HG02938 (cell line): ENCODE data around the gene RUVBL2.
A peak's percentile ranks its signal among the peaks of the same experiment; 100 is the strongest.

Experiments used
- ATAC-seq: cut with Tn5 transposase; IDR thresholded peaks from one replicate; pipeline ENCODE4 v1.9.1; 2021; ENCODE audit warnings: mild to moderate bottlenecking, moderate library complexity; ENCODE audit not compliant: unreplicated experiment

The RUVBL2 gene

DNA sequence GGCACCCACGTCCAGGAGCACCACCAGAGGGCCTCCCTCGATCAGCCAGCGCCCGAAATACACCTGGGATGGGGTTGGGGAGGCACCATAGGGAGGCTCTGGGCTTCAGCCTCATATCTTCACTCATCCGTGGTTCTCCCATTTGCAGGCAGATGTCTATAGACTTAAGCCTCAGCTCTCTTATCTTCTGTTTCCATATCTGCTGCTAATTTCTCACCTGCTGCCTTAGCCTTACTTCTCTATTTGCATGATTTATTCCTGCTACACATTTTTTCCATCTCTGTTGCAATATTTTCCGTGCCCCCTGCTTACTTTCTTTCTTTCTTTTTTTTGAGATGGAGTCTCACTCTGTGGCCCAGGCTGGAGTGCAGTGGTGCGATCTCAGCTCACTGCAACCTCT is 6.4 kb upstream of the RUVBL2 start:
- no peak for ATAC-seq

DNA sequence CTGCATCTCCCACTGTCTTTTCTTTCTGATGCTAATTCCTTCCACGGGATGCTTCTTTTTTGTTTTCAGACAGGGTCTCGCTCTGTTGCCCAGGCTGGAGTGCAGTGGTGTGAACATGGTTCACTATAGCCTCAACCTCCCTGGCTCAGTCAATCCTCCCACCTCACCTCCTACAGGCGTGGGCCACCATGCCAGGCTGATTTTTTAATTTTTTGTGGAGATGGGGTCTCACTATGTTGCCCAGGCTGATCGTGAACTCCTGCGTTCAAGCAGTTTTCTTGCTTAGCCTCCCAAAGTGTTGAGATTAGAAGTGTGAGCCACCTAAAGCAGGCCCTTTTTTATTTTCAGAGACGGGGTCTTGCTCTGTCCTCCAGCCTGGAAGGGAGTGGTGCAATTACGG is 5.4 kb upstream of the RUVBL2 start:
- no peak for ATAC-seq

DNA sequence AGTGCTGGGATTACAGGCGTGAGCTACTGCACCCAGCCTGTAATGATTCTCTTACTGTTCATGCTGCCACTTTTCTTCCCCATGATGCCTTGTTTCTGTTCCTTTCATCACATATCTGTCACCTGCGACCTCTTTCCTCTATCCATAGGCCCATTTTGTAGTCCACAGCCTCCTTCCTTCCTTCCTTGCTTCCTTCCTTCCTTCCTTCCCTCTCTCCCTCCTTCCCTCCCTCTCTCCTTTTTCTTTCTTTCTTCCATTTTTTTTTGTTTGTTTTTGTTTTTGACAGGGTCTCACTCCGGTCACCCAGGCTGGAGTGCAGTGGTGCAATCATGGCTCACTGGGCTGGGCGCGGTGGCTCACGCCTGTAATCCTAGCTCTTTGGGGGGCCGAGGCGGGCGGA is 4.8 kb upstream of the RUVBL2 start:
- no peak for ATAC-seq

DNA sequence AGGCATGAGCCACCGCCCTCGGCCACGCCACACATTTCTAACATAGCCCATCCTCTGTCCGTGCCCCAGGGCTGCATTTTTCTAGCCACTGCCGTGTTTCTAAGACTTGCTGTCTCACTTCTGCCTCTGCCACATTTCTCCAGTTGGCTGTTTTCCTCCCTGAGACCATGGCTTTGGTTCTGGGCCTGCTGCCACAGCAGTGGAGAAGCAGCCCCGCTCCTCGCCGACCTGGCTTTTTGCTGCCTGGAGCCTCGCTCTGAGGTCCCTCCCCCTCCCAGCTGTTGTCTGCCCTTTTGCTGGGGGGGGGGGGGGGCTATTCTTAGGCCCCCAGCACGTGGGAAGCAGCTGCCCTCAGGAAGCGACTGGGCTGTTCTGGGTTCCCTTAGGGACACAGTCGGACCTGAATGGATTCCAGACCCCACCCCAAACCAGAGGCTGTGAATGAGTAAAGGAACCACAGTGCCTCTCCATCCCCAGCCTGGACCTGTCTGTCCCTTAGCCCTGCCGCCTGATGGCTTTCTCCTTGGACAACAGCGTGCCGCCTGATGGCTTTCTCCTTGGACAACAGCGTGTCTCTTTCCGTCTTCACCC is 3.9 kb upstream of the RUVBL2 start:
- ATAC-seq: no peak

DNA sequence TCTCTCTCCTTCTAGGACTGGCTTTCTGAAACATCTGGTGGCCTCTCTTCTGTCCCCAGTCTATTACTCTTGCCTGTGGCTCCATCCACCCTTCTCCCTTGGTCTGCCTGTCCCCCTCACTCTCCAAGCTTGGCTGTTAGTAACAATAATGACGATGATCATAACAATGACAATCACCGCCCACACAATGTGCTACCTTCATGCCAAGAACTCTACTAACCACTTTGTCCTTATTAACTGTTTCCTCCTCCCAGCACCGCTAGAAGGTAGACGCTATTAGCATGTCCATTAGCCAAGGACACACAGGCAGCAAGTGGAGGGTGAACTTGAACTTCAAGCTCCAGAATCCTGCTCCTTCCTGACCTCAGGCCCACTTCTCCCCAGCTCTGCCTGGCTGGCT is 3.3 kb upstream of the RUVBL2 start:
- ATAC-seq: no peak

DNA sequence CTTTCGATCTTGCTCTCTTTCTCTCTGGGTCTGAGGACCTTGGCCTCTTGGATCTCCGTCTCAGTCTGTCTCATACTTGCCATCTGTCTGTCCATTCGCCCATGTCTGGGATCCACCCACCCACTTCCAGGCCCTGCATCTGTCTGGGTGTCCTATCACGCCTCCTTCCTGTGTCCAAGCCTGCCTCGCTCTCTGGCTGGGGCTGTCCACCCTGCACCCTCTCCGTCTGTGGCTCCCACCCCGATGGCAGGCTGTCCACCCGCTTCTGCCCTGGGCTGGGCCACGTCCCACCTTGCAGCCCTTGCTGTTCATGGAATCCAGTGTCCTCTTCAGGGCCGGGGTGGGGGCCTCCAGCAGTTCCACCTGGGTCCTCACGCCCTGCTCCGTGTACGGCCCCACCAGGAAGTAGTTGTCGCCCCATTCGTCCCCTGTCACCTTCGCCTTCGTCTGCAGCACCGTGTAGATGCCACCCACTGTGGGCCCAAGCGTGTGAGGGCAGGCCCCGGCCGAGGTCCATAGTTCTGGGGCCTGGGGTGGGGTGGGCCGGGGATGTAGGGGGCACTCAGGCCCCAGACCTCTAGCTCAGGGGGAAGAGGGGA is 2.6 kb upstream of the RUVBL2 start:
- no peak for ATAC-seq

DNA sequence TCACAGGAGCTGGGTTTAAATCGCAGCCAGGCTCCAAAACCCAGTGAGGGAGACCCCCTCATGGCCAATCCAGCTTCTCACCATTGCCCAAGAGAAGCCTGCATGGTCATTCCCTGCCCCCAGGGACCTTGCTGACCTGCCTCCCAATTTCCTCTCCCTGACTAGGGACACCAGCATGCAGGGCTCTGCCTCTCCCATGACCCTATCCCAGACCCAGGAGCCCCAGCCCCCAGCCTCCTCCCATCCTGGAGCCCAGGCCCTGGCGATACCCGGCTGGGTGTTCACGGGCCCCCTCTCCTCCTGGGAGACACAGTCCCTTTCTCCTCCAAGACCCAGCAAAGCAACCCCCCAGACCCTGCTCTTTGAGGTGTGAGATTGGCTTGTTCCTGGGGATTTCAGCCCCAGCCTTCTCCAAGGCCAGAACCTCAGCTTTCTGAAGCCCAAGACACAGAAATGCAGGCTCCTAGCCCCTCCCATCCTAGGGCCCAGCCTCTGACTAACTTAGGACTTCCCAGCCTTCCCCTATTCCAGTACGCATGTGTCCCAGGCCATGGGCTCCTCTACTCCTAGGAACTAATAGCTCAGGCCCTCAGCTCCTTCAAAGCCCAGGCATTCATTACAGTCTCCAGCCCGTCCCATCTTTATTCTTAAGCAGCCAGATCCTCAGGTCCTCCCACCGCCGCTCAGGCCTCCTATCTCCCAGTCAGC is 1.7 kb upstream of the RUVBL2 start:
- ATAC-seq: no peak

DNA sequence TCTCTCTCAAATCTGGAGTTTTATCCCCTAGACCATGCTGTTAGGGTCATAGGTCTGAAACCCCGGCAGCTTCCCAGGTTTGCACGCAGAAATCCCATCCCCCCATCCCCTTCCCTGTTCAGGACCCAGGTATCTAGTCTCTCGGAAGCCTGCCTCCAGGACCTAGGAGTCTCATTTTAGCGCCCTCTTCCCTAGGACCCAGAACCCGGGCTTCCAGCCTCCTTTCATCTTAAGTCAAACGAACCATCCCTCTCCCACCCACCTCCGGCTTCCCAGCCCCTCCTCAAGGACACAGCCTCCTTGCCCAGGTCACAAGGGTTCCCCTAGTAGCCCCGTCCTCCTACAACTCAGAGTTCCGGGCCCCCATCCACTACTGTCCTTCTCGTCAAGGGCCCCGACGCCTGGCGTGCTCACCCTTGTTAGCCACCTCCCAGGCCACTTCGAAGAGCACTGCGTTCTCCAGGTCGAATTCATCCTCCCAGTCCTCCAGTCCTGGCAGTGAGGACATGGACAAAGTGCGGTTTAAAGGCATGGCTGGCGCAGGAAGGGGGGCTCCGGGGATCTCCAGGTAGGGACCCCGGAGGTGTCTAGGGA is 1.0 kb upstream of the RUVBL2 start:
- peak; percentile 6 for ATAC-seq

DNA sequence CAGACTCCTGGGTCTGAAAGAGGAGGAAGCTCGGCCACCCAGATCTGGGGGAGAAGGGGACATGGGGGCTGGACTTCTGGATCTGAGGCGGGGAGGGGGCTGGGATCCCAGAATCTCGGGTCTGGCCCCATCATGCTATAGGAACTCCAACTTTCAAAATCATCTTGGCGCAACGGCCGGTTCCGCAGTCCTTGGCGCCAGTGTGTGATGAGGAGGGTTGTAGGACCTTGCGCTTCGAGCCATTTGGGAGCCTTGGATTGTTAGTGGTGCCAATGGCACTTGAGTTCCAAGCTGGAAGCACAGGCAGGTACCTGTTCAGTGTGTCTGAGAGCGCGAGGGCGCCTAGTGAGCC is 324 bp downstream of the RUVBL2 start:
- no peak for ATAC-seq

DNA sequence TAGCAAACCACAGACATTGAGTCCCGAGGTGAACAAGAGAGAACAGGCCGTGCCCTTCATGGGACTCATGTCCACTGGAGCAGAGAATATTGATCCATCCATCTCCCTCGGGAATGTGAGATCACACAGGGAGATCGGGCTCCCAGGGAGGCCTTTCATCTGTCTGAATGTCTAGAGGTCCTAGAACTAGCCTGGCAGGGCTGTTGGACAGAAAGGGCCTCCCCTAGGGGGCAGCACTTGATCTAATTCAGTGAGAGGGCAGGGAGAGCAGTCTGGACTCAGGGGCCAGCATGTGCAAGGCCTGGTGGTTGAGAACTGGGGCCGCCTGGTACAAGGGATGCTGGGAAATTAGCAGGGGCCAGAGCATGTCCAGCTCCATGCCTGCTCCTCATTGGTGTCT is 4.3 kb downstream of the RUVBL2 start:
- ATAC-seq: no peak

DNA sequence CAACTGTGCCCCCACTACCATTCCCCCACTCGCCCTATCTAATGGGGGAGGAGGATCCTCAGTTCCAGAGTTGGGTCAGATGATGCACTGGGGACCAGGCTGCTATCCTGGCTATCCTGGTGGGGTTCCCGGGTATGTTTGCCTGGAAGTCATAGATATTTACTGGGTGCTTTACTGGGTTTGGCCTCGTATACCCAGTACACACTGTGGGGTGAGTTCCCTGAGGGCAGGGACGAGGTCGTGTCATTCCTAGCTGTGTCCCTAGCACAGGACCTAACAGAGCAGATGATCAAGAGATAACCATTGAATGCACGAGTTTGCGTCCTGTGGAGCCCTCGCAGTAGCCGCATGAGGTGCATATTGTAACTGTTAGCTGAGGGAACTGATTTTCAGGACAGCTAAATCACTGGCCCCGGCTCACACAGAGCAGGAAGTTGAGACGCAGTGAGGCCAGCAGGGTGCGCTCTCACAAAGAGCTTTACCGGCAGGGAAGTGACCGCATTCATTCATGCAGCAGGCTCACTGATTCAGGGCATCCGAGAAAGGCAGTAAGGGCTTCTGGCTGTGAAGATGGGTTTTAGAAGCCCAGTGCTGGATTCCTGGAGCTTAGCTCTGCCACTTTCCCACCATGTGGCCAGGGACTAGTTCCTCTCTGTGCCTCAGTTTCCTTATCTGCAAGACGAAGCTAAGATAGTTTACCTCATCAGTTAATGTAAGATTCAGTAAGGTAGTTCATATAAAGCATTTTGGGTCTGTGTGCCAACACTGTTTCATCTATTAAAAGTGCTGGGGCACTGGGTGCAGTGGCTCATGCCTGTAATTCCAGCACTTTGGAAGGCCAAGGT is 6.0 kb downstream of the RUVBL2 start:
- ATAC-seq: no peak

DNA sequence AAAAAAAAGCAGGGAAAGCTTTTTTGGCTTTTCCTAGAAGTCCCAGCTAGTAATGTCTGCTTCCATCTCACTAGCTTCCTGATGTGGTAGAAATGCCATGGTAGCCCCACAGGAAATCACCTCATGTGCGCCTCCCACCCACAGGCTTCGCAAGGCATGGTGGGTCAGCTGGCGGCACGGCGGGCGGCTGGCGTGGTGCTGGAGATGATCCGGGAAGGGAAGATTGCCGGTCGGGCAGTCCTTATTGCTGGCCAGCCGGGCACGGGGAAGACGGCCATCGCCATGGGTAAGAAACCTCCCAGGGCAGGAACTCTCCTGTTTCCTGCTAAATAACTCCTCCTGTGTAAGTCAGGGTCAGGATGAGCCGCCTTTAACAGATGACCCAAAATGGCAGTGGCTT is 10.4 kb downstream of the RUVBL2 start:
- no peak for ATAC-seq

DNA sequence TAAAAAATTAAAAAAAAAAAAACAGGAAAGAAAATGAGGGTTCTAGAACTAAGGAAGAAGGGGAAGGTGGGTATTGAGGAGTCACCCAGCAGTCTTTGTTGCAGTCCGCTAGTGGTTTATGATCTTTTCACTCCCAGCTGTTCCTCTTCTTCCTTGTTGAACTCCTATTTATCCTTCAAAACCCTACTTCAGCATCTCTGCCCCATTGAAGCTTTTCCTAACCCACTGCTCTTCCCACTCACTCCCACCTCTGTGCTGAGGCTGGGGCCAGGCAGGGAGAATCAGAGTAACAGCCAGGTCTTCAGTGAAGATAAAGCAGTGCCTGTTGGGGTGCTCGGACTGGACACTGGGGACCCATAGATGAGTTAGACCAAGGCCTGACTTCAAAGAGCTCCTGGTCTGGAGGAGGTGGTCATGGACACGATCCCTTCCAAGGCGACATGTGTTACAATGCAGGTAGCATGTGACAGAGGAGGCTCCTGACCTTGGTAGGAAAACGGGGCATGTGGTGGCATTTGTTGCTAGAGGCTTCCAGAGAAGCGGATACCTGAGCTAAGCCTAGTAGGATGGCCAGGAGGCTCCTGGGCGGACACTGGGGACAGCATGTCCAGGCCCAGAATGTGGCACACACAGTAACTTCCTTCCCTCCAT is 11.4 kb downstream of the RUVBL2 start:
- ATAC-seq: no peak

DNA sequence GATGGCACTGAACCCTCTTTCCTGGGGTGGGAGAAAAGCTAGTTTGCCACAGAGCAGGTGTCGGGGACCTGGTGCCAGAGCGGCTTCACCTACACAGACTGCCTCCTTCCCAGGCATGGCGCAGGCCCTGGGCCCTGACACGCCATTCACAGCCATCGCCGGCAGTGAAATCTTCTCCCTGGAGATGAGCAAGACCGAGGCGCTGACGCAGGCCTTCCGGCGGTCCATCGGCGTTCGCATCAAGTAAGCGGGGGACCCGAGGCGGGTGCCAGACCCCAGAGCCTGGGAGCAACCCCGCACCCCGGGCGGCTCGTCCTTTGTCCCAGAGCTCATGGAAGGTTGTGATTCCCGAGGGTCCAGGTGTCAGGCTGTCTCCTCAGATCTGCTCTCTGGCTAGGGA is 13.2 kb downstream of the RUVBL2 start:
- no peak for ATAC-seq

DNA sequence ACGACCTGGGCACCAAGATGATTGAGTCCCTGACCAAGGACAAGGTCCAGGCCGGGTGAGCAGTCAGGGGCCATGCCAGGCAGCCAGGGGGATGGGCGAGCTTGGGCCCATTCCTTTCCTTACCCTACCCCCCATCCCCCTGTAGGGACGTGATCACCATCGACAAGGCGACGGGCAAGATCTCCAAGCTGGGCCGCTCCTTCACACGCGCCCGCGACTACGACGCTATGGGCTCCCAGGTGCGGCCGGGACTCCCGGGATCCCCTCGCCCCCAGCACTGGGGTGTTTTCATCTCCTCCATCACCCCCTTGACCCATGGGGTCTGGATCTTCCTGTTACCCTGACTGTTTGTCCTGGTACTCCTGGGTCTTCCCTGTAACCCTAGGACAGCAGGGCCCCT is 16.1 kb downstream of the RUVBL2 start:
- ATAC-seq: no peak

DNA sequence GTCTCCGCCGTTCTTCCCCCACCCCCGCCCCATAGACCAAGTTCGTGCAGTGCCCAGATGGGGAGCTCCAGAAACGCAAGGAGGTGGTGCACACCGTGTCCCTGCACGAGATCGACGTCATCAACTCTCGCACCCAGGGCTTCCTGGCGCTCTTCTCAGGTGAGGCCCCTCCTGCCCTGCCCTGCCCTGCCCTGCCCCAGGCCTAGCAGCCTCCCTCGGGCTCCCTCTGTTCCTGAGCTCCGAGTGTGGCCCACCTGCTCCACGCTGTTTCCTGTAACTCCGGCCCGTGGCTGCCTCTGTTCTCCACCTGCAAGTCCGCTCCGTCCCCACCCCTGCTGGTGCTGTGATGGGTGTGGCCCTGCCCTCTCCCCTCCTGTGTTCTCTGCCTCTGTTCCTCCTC is 16.8 kb downstream of the RUVBL2 start:
- ATAC-seq: no peak

DNA sequence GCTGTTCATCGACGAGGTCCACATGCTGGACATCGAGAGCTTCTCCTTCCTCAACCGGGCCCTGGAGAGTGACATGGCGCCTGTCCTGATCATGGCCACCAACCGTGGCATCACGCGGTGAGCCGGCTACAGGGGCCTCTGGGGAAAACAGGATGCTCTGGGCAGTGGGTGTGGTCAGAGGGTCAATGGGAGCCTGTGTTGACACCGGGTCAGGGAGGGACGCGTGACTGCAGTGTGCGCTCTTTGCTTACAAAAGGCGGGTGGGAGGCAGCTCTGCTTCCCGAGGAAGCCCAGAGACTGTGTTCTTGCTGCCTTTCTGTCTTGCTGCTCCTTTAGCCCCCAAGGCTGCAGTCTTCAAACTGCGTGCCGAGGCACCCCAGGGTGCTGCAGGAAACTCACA is 17.5 kb downstream of the RUVBL2 start:
- no peak for ATAC-seq

DNA sequence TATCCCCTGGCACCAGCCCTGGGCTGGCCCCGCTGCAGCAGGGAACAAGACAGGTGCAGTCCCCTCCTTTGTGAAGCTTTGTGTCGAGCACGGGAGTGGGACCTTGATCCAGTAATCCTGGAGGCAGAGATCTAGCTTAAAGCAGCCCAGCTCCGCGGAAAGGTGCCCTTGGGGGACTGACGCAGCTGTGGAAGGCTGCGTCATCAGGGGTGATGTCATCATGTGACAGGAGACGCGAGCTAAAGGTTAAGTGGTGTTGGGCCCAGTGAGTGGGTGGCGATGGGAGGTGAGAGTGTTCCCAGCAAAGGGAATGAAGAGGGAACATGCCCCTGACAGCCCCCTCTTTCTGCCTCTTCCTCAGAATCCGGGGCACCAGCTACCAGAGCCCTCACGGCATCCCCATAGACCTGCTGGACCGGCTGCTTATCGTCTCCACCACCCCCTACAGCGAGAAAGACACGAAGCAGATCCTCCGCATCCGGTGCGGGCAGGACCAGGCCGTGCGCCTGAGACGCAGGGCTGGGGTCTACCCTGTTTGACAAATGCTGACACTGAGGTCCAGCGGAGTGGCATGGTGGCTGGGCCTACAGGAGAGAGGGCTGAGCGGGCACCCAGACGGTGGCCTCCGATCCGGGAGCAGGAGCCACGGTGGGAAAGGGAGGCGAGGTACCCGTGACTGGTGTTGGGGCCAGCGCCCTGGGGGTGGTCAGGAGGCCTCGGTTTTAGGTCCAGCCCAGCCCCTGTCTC is 20.6 kb downstream of the RUVBL2 start:
- ATAC-seq: no peak

DNA sequence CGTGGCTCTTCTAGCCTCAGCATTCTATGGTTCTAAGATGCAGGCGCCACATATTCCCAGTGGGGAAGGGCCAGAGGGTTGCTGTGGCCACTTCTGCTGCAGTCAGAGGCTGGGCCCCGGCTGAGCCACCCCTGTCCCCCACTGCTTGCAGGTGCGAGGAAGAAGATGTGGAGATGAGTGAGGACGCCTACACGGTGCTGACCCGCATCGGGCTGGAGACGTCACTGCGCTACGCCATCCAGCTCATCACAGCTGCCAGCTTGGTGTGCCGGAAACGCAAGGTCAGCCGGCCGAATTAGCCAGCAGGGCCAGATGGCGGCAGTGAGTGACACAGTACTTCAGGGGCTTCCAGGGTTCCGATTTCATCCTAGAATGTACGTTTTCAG is 21.2 kb downstream of the RUVBL2 start:
- ATAC-seq: no peak
